ENCODE data around the gene MED14.
A peak's percentile ranks its signal among the peaks of the same experiment; 100 is the strongest.

MED14 gene

DNA sequence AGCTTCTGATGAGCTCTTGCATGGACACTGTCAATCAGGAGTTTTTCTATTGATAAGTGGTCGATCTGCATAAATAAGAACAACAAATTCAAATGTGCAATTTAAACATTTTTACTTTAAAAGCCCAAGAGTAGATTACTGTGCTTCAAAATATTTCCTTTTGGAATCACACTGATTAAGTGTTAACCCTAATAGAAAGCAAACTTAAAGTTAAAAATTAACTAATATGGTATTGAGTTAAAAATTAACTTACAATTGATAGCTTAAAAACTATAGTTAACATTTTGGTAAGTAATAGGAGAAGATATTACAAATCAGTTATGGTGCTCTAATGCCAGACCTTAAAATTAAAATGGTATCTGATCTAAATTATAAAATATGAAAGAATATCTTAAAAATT lies 25.9 kb downstream of the MED14 start:
- Mint-ChIP-seq H3K27ac (no peak overlapping the region), H3K36me3 (peaks cover 18% of the 10 kb centered on the region), H3K9me3 (no peaks in the 10 kb centered on the region), H3K4me1 (no peaks in the 10 kb centered on the region), H3K4me3 (no peak overlapping the region), H3K27me3 (no peaks in the 10 kb centered on the region)
- no peak for ATAC-seq

DNA sequence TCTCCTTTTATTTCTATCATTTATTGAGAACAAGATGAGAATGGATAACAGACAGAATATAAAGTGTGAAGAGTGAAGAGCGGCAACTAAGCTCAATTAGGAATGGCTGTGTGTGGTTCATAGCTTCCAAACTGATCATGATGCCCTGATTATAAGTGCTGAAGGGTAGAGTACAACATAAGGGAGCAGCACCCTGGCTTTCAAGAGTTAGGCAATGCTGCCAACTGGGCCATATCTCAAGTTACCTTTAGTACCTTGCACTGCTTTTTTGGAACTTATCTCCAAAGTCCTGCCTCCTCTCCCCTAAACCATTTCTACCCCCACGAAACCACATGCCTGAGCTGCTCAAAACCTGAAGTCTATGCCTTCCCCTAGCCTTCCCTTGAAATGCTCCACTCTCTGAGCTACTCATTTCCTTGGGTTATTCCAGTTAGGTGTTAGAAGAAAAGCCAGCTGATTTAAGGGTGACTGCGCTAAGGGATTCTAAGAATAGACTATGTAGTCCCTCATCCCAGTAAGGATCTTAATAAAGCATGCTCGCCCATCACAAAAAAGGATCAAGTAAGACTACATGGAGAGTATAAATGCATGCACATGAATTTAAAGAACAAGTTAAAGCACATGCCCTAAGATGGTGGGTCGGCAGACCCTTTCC lies 29.6 kb downstream of the MED14 start:
- Mint-ChIP-seq H3K27me3 (no peaks in the 10 kb centered on the region), H3K27ac (no peak overlapping the region), H3K9me3 (no peaks in the 10 kb centered on the region), H3K36me3 (peaks cover 29% of the 10 kb centered on the region), H3K4me1 (no peaks in the 10 kb centered on the region), H3K4me3 (no peak overlapping the region)
- ATAC-seq: no peak

DNA sequence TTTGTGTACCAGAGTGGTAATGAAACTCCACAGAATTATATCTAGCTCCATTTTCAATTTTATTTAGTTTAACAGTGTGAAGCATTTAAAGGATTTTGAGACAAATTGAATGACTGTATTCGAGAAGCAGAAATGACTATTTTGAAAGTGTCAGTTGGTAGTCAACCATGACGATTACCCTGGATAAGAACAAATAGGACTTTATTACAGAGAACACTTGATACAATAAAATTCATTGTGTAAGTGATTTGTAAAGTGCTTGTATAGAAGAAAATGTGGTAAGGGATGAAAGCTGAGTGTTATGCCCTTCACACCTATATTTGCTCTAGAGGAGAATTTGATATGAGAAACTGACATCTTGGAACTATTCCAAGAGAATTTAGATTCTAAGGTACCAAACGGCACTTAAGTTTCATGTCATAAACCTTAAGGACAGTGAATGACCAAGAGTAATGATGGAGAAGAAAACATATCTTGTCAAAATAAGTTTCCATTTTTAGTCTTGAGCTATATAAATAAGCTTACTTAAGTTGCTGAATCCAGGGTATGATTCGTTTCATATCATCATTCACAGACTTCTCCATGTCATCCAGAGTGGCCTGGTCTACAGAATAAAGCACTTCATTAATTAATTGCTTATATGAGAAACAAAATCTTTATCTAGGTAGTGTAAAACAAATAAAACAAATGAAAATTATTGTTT lies 34.6 kb downstream of the MED14 start:
- no peaks in the 10 kb centered on the region for H3K9me3 Mint-ChIP-seq
- no peaks in the 10 kb centered on the region for H3K4me1 Mint-ChIP-seq
- ATAC-seq: no peak

DNA sequence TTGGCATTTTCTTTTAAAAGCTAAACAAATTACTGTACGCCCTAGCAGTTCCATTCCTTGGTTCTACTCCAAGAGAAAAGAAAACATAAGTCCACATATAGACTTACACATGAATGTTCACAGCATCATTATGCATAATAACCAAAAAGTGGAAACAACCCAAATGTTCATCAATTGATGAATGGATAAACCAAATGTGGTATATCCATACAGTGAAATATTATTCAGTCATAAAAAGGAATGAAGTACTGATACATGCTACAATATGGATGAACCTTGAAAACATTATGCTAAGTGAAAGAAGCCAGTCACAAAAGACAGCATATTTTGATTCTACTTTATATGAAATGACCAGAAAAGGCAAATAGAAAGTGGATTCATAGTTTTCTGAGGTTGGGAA lies 36.5 kb downstream of the MED14 start:
- H3K4me3 Mint-ChIP-seq: no peak overlapping the region
- H3K36me3 Mint-ChIP-seq: peaks cover 15% of the 10 kb centered on the region
- no peaks in the 10 kb centered on the region for H3K9me3 Mint-ChIP-seq
- H3K27me3 Mint-ChIP-seq: no peaks in the 10 kb centered on the region
- ATAC-seq: no peak
- no peak overlapping the region for H3K27ac Mint-ChIP-seq
- H3K4me1 Mint-ChIP-seq: no peaks in the 10 kb centered on the region

More for the DNA sequence above, 34.6 kb downstream of the MED14 start:
- Mint-ChIP-seq H3K4me3 (no peak overlapping the region), H3K36me3 (peaks cover 12% of the 10 kb centered on the region), H3K27me3 (no peaks in the 10 kb centered on the region), H3K27ac (no peak overlapping the region)

DNA sequence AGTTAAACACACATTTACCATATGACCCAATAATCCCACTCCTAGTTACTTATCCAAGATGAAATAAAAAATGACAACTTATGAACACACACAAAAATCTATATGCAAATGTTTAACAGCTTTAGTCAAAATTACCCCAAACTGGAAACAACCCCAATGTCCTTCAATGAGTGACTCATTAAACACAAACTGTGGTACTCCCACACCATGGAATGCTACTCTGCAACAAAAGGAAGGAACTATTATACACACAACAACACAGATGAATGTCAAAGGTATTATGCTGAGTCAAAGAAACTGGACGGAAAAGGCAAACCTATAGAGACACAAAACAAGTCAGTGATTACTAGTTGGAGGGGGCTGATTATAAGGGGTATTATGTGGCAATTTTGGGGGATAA lies 40.5 kb downstream of the MED14 start:
- Mint-ChIP-seq H3K36me3 (peaks cover 15% of the 10 kb centered on the region), H3K4me3 (no peak overlapping the region), H3K4me1 (no peaks in the 10 kb centered on the region), H3K27ac (no peak overlapping the region), H3K27me3 (no peaks in the 10 kb centered on the region), H3K9me3 (no peaks in the 10 kb centered on the region)
- no peak for ATAC-seq

DNA sequence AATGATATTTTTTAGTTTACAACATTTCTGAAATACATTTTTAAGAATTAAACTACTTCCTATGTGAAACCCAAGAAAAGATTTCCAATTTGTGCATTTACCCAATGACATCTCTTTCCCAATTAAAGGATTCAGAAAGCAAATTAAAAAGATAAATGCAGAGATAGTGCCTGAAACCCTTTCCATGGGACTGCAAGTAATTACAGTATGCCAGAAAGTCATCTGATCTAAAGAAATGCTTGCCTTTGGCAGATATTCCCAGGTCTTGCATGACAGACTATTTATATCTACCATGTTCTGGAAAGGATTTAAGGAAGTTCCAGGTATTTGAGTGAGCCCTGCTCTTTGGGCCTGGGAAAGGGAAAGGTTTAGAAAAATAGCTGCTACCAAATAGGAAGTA lies 46.4 kb downstream of the MED14 start:
- Mint-ChIP-seq H3K27me3 (no peaks in the 10 kb centered on the region), H3K9me3 (no peaks in the 10 kb centered on the region), H3K4me1 (peaks cover 17% of the 10 kb centered on the region), H3K27ac (no peak overlapping the region), H3K4me3 (no peak overlapping the region), H3K36me3 (peaks cover 25% of the 10 kb centered on the region)
- ATAC-seq: no peak

DNA sequence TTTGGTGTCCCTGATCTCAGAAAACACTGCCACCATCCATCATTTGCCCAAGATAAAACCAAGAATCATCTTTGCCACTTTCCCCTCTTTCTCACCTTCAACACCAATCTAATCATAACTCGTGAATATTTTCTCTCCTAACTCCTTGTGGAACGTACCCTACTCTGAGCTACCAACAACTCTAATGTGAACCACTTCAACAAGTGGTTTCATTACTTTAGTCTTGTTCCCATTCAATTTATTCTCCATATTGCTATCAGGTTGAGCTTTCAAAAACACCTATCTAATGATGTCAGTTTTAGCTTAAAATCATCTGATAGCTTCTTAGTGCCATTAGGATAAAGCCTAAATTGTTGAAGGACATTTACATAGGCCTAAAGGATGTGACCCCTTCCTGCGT lies 48.2 kb downstream of the MED14 start:
- peaks cover 19% of the 10 kb centered on the region for H3K36me3 Mint-ChIP-seq
- no peaks in the 10 kb centered on the region for H3K27me3 Mint-ChIP-seq
- H3K27ac Mint-ChIP-seq: peak overlapping the region; percentile 11
- no peak overlapping the region for H3K4me3 Mint-ChIP-seq
- no peak for ATAC-seq
- H3K4me1 Mint-ChIP-seq: peaks cover 17% of the 10 kb centered on the region
- H3K9me3 Mint-ChIP-seq: no peaks in the 10 kb centered on the region

DNA sequence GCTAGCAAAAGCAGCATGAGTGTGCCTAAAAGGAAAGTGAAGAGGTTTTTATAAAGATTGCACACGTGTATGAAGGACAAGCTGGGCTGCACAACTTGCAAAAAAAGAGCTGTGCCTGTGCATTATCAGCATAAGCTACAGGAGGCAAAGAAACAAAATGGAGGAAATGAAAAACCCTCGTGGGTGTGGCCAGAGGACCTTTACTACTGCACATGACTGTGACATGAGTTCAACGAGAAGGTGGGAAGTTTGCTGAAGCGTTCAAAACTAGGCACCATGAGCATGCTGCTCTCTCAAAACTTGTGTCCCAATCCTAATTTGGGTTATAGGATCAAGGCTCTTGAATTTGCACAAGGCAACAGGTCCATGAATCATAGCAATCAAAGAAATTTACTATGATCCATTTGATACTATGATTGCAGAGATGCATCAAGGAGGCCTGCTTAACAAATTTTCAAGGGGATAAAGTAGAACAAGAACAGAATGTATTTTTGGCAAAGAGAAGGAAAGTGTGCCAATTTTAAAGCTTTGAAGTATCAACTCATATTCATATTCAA lies 49.9 kb downstream of the MED14 start:
- Mint-ChIP-seq H3K27me3 (no peaks in the 10 kb centered on the region), H3K36me3 (peaks cover 19% of the 10 kb centered on the region), H3K4me1 (peaks cover 17% of the 10 kb centered on the region), H3K27ac (peak overlapping the region; percentile 48), H3K9me3 (no peaks in the 10 kb centered on the region), H3K4me3 (no peak overlapping the region)
- ATAC-seq: peak; percentile 67

DNA sequence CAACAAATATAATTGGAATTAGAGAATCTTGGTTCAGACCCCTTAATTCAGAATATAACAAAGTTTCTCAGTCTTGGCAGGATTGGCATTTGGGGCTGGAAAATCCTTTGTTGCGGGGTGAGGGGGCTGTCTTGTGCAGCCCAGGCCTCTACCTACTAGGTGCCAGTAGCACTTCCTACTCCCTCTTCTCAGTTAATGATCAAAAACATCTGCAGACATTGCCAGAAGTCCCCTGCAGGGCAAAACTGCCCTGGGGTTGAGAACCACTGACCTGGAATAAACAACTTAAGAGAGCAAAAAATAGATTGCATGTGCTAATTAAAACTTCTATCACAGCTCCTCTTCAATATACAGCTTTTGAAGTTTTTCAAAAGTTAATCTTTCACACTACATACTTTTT lies 51.2 kb downstream of the MED14 start:
- H3K27me3 Mint-ChIP-seq: no peaks in the 10 kb centered on the region
- ATAC-seq: no peak
- peaks cover 17% of the 10 kb centered on the region for H3K4me1 Mint-ChIP-seq
- no peaks in the 10 kb centered on the region for H3K9me3 Mint-ChIP-seq
- H3K4me3 Mint-ChIP-seq: no peak overlapping the region
- H3K27ac Mint-ChIP-seq: peak overlapping the region; percentile 48
- peaks cover 23% of the 10 kb centered on the region for H3K36me3 Mint-ChIP-seq

DNA sequence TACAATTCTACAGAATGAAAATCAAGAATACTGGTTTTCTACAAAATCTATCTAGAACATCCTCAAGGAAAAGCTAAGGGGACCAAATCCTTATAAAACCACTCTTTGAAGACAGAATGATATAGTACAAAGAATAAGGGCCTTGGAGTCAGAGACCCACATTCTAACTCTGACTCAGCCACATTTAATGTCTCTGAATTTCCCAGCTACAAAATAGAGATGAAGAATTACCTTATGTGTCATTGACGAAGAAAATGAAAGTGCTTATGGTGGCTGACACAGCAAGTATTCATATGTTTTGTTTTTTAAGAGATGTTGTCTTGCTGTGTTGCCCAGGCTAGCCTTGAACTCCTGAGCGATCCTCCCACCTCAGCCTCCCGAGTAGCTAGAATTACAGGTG lies 52.1 kb downstream of the MED14 start:
- Mint-ChIP-seq H3K9me3 (no peaks in the 10 kb centered on the region), H3K27me3 (no peaks in the 10 kb centered on the region), H3K4me3 (no peak overlapping the region), H3K27ac (peak overlapping the region; percentile 48), H3K36me3 (peaks cover 26% of the 10 kb centered on the region), H3K4me1 (peaks cover 17% of the 10 kb centered on the region)
- ATAC-seq: no peak

DNA sequence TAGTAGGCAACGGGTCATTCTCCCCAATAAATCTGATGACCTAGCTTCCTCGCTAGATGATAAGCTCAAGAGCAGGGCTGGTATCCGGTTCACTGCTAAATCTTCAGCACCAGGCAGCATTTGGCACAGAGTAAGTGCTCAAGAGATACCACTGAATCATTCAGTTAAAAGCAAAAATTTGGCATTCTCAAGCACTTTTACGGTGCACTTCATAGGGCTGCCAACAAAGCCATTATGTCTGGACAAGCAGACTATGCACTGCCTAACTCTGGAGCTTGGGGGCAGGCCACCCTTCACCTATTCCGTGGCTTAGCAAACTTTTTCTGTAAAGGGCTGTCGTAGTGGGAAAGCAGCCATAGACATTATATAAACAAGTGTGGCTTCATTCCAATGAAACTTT lies 64.2 kb downstream of the MED14 start:
- Mint-ChIP-seq H3K4me1 (peaks cover 5% of the 10 kb centered on the region), H3K4me3 (no peak overlapping the region), H3K27me3 (no peaks in the 10 kb centered on the region), H3K36me3 (peaks cover 35% of the 10 kb centered on the region), H3K27ac (no peak overlapping the region), H3K9me3 (no peaks in the 10 kb centered on the region)
- ATAC-seq: no peak

DNA sequence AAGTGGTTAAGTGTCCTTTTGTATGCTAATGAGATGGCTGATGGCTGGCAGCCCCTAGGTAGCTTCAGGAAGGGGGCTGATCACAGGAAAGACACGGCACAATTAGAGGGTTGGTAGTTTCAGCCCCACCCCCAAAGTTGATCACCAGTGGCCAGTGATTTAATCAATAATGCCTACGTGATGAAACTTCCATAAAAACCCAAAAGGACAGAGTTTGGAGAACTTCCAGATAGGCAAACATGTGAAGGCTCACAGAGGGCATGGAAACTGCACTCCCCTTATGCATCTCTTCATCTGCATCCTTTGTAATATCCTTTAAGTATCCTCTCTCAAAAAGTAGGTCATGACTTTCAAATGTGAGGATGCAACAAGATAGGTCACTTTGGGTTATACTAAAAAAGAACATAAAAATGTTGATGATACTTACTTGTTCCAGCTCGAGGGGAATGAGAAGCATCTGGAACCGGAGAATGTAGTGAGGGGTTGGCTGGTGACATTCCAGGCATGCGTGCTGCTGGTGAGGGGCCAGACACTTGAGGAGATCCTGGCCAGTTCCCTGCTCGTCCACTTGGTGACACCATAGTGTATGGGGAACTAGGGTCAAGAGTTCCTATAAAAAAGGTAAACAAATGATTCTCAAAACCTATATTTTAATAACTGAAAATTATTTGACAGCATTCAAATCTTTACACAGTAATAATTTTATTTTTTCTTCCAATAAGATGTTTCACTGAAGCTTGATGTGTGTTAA lies 71.3 kb downstream of the MED14 start:
- Mint-ChIP-seq H3K4me1 (peaks cover 10% of the 10 kb centered on the region), H3K4me3 (no peak overlapping the region)

DNA sequence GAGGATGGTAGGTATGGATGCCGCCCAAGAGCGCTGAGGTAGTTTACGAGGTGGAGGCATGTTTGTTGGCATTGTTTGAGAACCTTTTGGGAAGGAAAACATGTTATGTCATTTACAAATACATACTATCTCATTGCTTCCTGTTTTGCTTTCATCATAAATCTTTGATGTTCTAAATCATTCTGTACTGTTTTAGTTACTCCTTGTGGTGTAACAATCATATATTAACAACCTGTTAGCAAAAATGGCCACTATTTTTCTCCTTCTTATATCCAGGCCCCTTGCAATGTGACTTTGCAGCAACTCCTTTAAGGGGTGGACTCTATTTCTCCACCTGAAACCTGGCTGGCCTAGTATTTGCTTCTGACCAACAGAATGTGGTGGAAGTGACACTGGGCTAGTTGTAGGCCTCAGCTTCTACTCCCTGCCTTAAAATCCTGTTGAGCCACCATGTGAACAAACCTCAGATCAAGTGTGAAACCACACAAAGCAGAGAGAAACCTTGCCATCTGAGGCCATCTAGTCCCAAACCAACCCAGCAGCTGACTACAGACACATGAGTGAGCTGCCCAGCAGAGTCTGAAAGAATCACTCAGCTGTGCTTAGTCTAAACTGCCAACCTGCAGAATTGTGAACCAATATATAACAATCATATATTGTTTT lies 72.1 kb downstream of the MED14 start:
- peak overlapping the region; percentile 44 for H3K27ac Mint-ChIP-seq
- H3K36me3 Mint-ChIP-seq: peaks cover 38% of the 10 kb centered on the region
- no peak for ATAC-seq
- H3K9me3 Mint-ChIP-seq: no peaks in the 10 kb centered on the region
- H3K4me1 Mint-ChIP-seq: peaks cover 10% of the 10 kb centered on the region
- H3K4me3 Mint-ChIP-seq: no peak overlapping the region
- no peaks in the 10 kb centered on the region for H3K27me3 Mint-ChIP-seq

More for the DNA sequence above, 71.3 kb downstream of the MED14 start:
- H3K9me3 Mint-ChIP-seq: no peaks in the 10 kb centered on the region
- peaks cover 39% of the 10 kb centered on the region for H3K36me3 Mint-ChIP-seq
- no peaks in the 10 kb centered on the region for H3K27me3 Mint-ChIP-seq
- no peak for ATAC-seq
- peak overlapping the region; percentile 24 for H3K27ac Mint-ChIP-seq

DNA sequence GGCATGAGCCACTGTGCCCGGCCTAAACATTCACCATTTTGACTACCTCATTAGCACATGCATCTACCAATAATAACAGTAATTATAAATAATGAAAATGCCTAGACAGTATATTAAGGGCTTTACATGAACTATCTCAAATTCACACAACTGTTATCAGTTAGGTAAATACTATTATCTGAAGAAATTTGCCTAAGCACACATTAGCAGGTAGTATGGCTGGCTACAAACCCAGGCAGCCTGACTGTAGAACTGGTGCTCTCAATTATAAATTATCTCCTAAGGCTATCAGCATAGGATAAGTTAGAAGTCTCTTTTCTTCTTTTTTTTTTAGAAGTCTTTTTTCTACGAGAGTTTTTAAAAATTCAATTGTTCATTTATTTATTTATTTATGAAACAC lies 73.9 kb downstream of the MED14 start:
- no peak for ATAC-seq
- Mint-ChIP-seq H3K27me3 (no peaks in the 10 kb centered on the region), H3K36me3 (peaks cover 25% of the 10 kb centered on the region), H3K4me3 (no peak overlapping the region), H3K27ac (no peak overlapping the region), H3K4me1 (peaks cover 8% of the 10 kb centered on the region), H3K9me3 (no peaks in the 10 kb centered on the region)

DNA sequence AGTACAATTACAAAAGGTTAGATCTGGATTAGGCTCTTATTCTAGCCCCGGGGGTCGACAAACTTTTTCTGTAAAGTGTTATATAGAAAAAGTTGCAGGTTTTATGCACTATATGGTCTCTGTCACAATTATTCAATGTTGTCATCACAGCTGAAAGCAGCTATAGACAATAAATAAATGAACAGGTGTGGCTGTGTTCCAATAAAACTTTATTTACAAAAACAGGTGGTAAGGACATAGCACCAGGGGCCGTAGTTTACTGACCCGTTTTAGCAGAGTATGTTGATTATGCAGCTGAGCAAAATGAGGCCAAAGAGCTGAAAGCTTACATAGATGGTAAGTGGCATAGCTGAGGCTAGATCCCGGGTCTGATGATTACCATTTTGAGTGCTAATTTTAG lies 75.0 kb downstream of the MED14 start:
- Mint-ChIP-seq H3K4me1 (no peaks in the 10 kb centered on the region), H3K4me3 (no peak overlapping the region), H3K36me3 (peaks cover 16% of the 10 kb centered on the region), H3K27ac (no peak overlapping the region), H3K27me3 (no peaks in the 10 kb centered on the region), H3K9me3 (no peaks in the 10 kb centered on the region)
- ATAC-seq: no peak

Data from stimulated activated memory B cell treated with anti-CD40 and anti-IgM and Interleukin-4, amounts not matched to agents 10 μg/mL and 1 μg/mL and 100 μg/mL, for 72 hours (primary cell).